Heart left ventricle (tissue), 16 donors: Measurements from ENCODE around the gene GLB1L2. TPM values are rescaled to one million over a fixed set of nuclear protein-coding genes. Genes with fewer than 3 reads are reported as not detected.

Experiments
- ATAC-seq, 4 donors: fragments of 200-7000 bp; cut with Tn5 transposase; one replicate each; pipeline ENCODE4 v1.9.1; 2020 to 2022; ENCODE audit warnings: moderate library complexity in 4 of 4, mild to moderate bottlenecking in 3 of 4, moderate number of reproducible peaks in 1 of 4
- DNase-seq, 5 donors: peaks; one replicate each; pipeline ENCODE4 v3.0.0-alpha.2; 2020
- H3K27ac ChIP-seq, 12 donors: fragments of 200-600 bp; sonication (generic) in 4 of 12; one replicate each; pipeline versions ENCODE4 v1.5.0 to v1.8.0; 2016 to 2022; ENCODE audit warnings: mild to moderate bottlenecking in 2 of 12
- H3K27me3 ChIP-seq, 9 donors: fragments of 200-600 bp; sonication (generic) in 2 of 9; one replicate each; pipeline versions ENCODE4 v1.5.1 to v1.8.0; 2016 to 2022; ENCODE audit warnings: mild to moderate bottlenecking in 3 of 9
- H3K36me3 ChIP-seq, 9 donors: fragments of 200-600 bp; sonication (generic) in 2 of 9; one replicate each; pipeline versions ENCODE4 v1.5.0 to v1.8.0; 2018 to 2022; ENCODE audit warnings: mild to moderate bottlenecking in 2 of 9
- H3K4me1 ChIP-seq, 12 donors: fragments of 200-600 bp; sonication (generic) in 4 of 12; one replicate each; pipeline versions ENCODE4 v1.5.0 to v1.8.0; 2016 to 2022; ENCODE audit warnings: mild to moderate bottlenecking in 3 of 12
- H3K4me3 ChIP-seq, 12 donors: fragments of 200-600 bp; sonication (generic) in 4 of 12; one replicate each; pipeline versions ENCODE4 v1.5.0 to v1.8.0; 2017 to 2022; ENCODE audit warnings: mild to moderate bottlenecking in 9 of 12, moderate library complexity in 4 of 12
- H3K9me3 ChIP-seq, 12 donors: fragments of 200-600 bp; sonication (generic) in 4 of 12; one replicate each; pipeline versions ENCODE4 v1.5.0 to v1.8.0; 2016 to 2022; ENCODE audit warnings: mild to moderate bottlenecking in 1 of 12
- CTCF ChIP-seq, 12 donors: fragments of 200-600 bp; sonication (generic) in 4 of 12; IDR thresholded peaks; one replicate each; pipeline versions ENCODE4 v1.5.0 to v1.8.0; 2018 to 2022; ENCODE audit warnings: antibody characterized with exemption in 12 of 12, mild to moderate bottlenecking in 5 of 12
- POLR2A ChIP-seq, 2 donors: fragments of 450-650 bp; IDR thresholded peaks; one replicate each; pipeline ENCODE4 v1.6.1; 2017; ENCODE audit warnings: antibody characterized with exemption in 2 of 2, mild to moderate bottlenecking in 2 of 2, moderate library complexity in 2 of 2
- WGBS, 4 donors: extraction: QIAGEN DNeasy Blood & Tissue Kit in 2 of 4; methylation state at CpG; one replicate each; pipeline versions ENCODE4 v1.1.5 to v1.1.7; 2013 to 2018; 5-methylcytosine and 5-hydroxymethylcytosine counted together
- intact Hi-C, 10 donors: fragments of 100-400 bp; cut with DNase I; formaldehyde crosslinking; loops; one replicate each; pipeline versions ENCODE4 v1.11.1 to v1.14.2; 2022
- polyA plus RNA-seq, 2 donors: library from polyadenylated mRNA; stranded (reverse); fragments of 200-250 nt; gene quantifications; one replicate each; pipeline ENCODE4 v1.2.3, GENCODE V29; 2013
- total RNA-seq, 9 donors: library from RNA; depleted of rRNA in 2 of 9; stranded (reverse); fragments of >200 nt in 2 of 9; fragmentation: NEBNext Ultra II Directional in 3 of 9; extraction: Animal tissue kit (Norgen Biotek cat#: 25700) in 3 of 9; gene quantifications; one replicate each; pipeline versions ENCODE4 v1.1.0 to v1.2.4, GENCODE V29; 2016 to 2023
- donor health status: ischemic (EF 13 %, LVEDD 7.1; RV severe dilation, severe dysfunction).
- donor health status: healthy with polysubstance abuse.
- donor health status: DM: no; HTN: yes; CAD: no.
- donor health status: DM: no; HTN: no; CAD: no.
- donor health status: ischemic (EF 25% LVEDD 6.9; RV normal size, moderate dysfunction).
- donor health status: ischemic (EF 25% LVEDD 5.7; RV mildly dilated, moderate dysfunction).
- donor health status: healthy.
- donor health status: DM: yes; HTN: yes; CAD: no.
- donor health status: ischemic (EF 35%, LVEDD 5.7; RV mildly dilated, moderate dysfunction).
- donor health status: nonischemic (EF 11% LVEDD 7.7; RV severe dilation, severe dysfunction).
- donor health status: DM: yes; HTN: yes; CAD: no.
- donor health status: PGD.
- donor health status: ischemic (EF 29% LVEDD 5.4; RV normal size, mild dysfunction).
- donor health status: nonischemic (EF 23%, LVEDD 6.1; RV moderate dilation, normal function).

The GLB1L2 gene
- total and polyA plus RNA-seq, 11 donors = 0.15 to 1.3 (median 0.37) TPM; not detected in 2

- Histone ChIP-seq H3K27me3 (peaks cover 0 to 8% (median 0%) of the 10 kb centered on the region in 9 donors), H3K4me3 (no peak overlapping the region), H3K9me3 (no peaks in the 10 kb centered on the region), H3K27ac (no peak overlapping the region), H3K4me1 (no peaks in the 10 kb centered on the region), H3K36me3 (no peaks in the 10 kb centered on the region)
- ATAC-seq (no peak), DNase-seq (no peak)
- intact Hi-C loops = loop anchor here in 1 of 10 donors (10.0 kb wide), 1 partner anchor 55 kb away; no protein-coding TSS in a partner anchor
- WGBS, 4 donors = 72 to 86% (median 74%) methylated on average over 8 to 12 of the region's 12 CpGs
- TF ChIP-seq CTCF (IDR thresholded peaks at IDR 0.05) (no peak), POLR2A (IDR thresholded peaks at IDR 0.05) (no peak)
Measured at GRCh38 chr11:134380229-134380628, 48.4 kb downstream of the GLB1L2 start.

- intact Hi-C loops = loop anchor here in 1 of 10 donors (10.0 kb wide), 1 partner anchor 56 kb away; no protein-coding TSS in a partner anchor
- WGBS, 4 donors = 57 to 67% (median 65%) methylated on average over 4 of the region's 4 CpGs
- no peak for ATAC-seq
- Histone ChIP-seq H3K27ac (no peak overlapping the region), H3K4me3 (no peak overlapping the region), H3K27me3 (peaks cover 0 to 8% (median 0%) of the 10 kb centered on the region in 9 donors), H3K4me1 (no peaks in the 10 kb centered on the region), H3K36me3 (no peaks in the 10 kb centered on the region), H3K9me3 (no peaks in the 10 kb centered on the region)
- no peak for TF ChIP-seq CTCF (IDR thresholded peaks at IDR 0.05)
- no peak for TF ChIP-seq POLR2A (IDR thresholded peaks at IDR 0.05)
- DNase-seq = no peak
Measured at GRCh38 chr11:134380785-134381184, 49.0 kb downstream of the GLB1L2 start.

GRCh38 chr11:134382257-134382656, 50.5 kb downstream of the GLB1L2 start:
- WGBS, 4 donors = 83 to 87% (median 85%) methylated on average over 8 of the region's 8 CpGs
- Histone ChIP-seq H3K4me1 (no peaks in the 10 kb centered on the region), H3K36me3 (no peaks in the 10 kb centered on the region), H3K27ac (no peak overlapping the region), H3K9me3 (no peaks in the 10 kb centered on the region), H3K27me3 (peaks cover 0 to 12% (median 0%) of the 10 kb centered on the region in 9 donors), H3K4me3 (no peak overlapping the region)
- DNase-seq (no peak), ATAC-seq (no peak)
- TF ChIP-seq CTCF (IDR thresholded peaks at IDR 0.05) = no peak
- no peak for TF ChIP-seq POLR2A (IDR thresholded peaks at IDR 0.05)
- intact Hi-C loops = loop anchor here in 1 of 10 donors (10.0 kb wide), 1 partner anchor 57 kb away; no protein-coding TSS in a partner anchor

- intact Hi-C loops = loop anchor here in 1 of 10 donors (10.0 kb wide), 1 partner anchor 58 kb away; no protein-coding TSS in a partner anchor
- ATAC-seq = no peak
- Histone ChIP-seq H3K36me3 (no peaks in the 10 kb centered on the region), H3K27ac (no peak overlapping the region), H3K4me1 (no peaks in the 10 kb centered on the region), H3K4me3 (no peak overlapping the region), H3K9me3 (no peaks in the 10 kb centered on the region), H3K27me3 (peaks cover 0 to 18% (median 0%) of the 10 kb centered on the region in 9 donors)
- 91 to 93% (median 92%) methylated on average over 9 to 24 of the region's 24 CpGs for WGBS, 4 donors
- no peak for TF ChIP-seq POLR2A (IDR thresholded peaks at IDR 0.05)
- DNase-seq = no peak
Measured at GRCh38 chr11:134382830-134383229, 51.0 kb downstream of the GLB1L2 start.
